ENCODE results near the gene LRP11.
"Not testable (repeated sequence)": the region's sequence is repeated elsewhere in the genome, so short reads cannot be mapped to it uniquely, and the experiment has no call there.

LRP11 gene

DNA sequence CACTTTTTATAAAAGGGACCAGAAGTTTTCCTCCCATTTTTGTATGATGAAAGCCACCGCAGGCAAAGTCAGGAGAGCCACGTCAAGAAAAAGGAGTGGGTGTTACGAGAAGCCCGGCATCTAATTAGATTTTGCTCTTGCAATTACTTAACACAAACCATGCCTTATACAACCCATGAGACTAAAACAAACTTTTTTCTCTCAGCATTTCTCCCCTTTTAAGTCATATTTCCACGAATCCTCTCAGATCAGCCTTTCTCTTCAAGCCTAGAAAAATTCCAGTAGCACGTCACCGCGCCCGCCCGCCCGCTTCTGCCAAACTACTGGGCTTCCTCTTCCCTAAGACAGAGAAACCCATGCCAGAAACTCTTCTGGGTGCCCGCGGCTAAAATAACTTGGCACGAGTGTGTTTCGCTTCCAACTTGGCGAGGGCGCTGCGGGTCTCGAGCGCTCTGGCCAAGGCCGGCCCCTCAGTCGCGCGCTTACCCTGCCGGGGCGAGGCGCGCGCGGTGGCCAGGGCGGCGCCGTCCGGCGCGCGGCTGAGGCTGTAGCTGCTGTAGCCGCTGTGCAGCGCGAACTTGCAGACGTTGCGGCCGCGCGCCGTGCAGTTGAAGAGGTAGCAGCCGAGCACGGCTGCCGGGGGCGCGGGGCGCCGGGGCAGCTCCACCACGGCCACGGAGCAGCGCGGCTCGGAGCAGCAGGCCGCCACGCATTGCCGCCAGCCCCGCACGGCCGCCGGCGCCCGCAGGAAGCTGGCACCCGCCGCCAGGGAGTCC, 1.0 kb downstream of the LRP11 start:
- H3K4me1 Mint-ChIP-seq = peaks cover 6% of the 10 kb centered on the region
- DNase-seq (ENCODE audit: low spot score in 2 of 2) (peak; percentile 21 to 75), ATAC-seq (peak; percentile 52)
- no peak overlapping the region for H3K27ac Mint-ChIP-seq
- H3K36me3 Mint-ChIP-seq = peaks cover 3% of the 10 kb centered on the region
- H3K4me3 Mint-ChIP-seq = peak overlapping the region; percentile 65
- no peaks in the 10 kb centered on the region for H3K9me3 Mint-ChIP-seq

GRCh38 chr6:149862424-149862738, 1.8 kb downstream of the LRP11 start:
- not testable (repeated sequence) for H3K36me3 Mint-ChIP-seq; H3K9me3 Mint-ChIP-seq; ATAC-seq; H3K27ac Mint-ChIP-seq; DNase-seq (ENCODE audit: low spot score in 2 of 2); H3K4me1 Mint-ChIP-seq
- H3K4me3 Mint-ChIP-seq = peak overlapping the region; percentile 65

DNA sequence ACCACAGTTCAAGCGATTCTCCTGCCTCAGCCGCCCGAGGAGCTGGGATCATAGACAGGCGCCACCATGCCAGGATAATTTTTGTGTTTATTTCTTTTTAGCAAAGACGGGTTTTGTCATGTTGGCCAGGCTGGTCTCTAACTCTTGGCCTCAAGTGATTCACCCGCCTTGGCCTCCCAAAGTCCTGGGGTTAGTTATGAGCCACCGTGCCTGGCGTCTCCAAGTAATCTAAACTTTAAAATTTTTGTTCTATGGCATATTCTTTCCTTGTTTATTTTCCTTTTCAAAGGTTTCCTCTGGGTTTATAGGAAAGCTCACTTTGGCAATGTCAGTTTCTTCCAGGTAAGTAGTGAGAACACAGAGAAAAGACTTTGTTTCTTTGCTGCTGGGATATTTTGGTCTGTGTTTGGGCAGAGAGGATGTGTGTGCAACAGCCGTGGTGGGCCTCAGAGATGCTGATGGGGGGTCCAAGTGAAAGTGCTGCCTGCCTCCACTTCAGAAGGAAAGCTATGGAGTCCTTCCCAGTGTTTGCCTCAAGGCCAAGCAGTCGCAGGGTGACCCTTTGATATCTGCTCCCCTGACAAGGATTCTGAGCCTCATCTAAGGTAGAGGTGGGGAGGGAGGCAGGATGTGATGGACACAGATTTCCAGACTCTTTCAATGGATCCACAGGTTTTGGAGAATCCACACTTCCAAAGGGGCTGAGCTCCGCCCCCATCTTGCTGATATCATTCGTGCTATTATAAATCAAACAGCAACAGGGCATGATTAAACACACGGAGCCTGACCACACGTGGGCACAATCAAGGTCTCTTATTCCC, 2.3 kb downstream of the LRP11 start:
- H3K4me3 Mint-ChIP-seq = peak overlapping the region; percentile 65
- peaks cover 6% of the 10 kb centered on the region for H3K4me1 Mint-ChIP-seq
- ATAC-seq = no peak
- no peaks in the 10 kb centered on the region for H3K9me3 Mint-ChIP-seq
- peaks cover 6% of the 10 kb centered on the region for H3K36me3 Mint-ChIP-seq
- H3K27ac Mint-ChIP-seq = no peak overlapping the region
- no peak for DNase-seq (ENCODE audit: low spot score in 2 of 2)

DNA sequence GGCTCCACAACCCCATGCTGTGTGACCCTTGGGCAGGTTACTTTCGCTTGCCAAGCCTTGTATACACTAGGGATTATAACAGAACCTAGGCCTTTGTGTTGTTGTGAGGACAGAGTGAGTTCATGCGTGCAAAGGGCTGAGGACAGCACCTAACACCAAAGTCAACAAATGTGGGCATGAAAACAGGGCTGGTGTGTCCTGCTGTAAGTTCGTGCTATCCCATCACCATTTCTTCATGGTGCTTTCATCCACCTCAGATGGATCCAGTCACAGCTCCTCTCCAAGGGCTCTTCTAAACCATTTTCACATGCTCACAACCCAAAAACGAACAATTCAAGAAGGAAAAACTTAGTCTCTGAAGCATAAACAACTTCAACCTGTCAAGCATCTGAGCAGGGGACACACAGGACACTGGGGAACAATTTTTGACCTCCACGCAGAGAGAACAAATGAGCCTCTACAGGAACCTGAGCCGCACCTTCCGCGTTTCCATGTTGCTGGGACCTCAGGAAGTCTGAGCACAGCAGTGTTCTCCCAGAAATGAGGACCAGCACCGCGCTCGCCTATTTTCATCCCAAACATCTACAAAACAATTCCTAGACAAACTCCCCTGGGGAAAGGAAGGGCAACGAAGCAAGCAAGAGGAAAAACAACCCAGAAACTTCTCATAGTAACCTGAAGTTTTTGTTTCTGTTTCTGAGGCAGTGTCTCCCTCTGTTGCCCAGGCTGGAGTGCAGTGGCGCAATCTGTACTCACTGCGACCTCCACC, 3.1 kb downstream of the LRP11 start:
- Mint-ChIP-seq H3K36me3 (peaks cover 6% of the 10 kb centered on the region), H3K4me3 (no peak overlapping the region), H3K27ac (no peak overlapping the region), H3K9me3 (no peaks in the 10 kb centered on the region), H3K4me1 (peaks cover 6% of the 10 kb centered on the region)
- ATAC-seq = no peak
- DNase-seq (ENCODE audit: low spot score in 2 of 2) = no peak

DNA sequence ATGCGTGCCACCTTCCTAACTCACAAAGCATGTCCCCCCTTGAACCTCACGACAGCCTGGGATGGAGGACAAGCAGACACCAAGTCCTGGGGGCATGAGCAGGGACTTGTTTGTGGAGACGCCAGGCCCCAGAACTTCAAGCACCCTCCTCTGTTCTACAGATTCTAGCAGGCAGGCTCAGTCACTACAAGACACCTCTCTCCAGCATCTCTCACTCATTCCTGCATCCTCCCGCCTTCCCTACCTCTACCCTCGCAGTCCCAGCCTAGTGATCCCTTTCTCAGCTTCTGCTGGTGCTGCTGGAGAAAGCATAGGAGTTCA, 3.7 kb downstream of the LRP11 start:
- Mint-ChIP-seq H3K9me3 (no peaks in the 10 kb centered on the region), H3K36me3 (peaks cover 6% of the 10 kb centered on the region), H3K4me3 (no peak overlapping the region), H3K4me1 (peaks cover 6% of the 10 kb centered on the region), H3K27ac (no peak overlapping the region)
- ATAC-seq = no peak
- no peak for DNase-seq (ENCODE audit: low spot score in 2 of 2)

DNA sequence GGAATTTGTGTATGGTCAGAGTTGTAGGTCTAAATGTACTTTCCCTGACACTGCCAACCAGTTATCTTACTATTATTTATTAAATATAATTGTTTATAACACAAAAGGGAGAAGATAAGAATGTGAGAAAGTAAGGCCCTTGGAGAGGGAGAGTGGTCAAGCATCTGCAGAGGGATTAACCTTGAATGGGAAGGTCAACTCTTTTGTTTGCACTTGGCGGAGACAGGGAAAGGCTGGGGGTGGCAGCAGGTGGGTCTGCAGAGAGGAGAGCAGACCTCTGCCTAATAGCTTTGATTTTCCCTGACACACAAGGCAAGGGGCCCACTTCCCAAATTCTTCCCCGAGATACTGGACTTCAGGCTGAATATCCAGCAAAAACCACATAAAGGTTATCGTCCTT, 4.2 kb downstream of the LRP11 start:
- Mint-ChIP-seq H3K36me3 (peaks cover 6% of the 10 kb centered on the region), H3K27ac (no peak overlapping the region), H3K9me3 (no peaks in the 10 kb centered on the region), H3K4me3 (no peak overlapping the region), H3K4me1 (peaks cover 6% of the 10 kb centered on the region)
- ATAC-seq = no peak
- no peak for DNase-seq (ENCODE audit: low spot score in 2 of 2)

- H3K36me3 Mint-ChIP-seq = peaks cover 6% of the 10 kb centered on the region
- DNase-seq (ENCODE audit: low spot score in 2 of 2) = no peak
- ATAC-seq = no peak
- no peaks in the 10 kb centered on the region for H3K9me3 Mint-ChIP-seq
- no peak overlapping the region for H3K27ac Mint-ChIP-seq
- H3K4me3 Mint-ChIP-seq = no peak overlapping the region
- peaks cover 6% of the 10 kb centered on the region for H3K4me1 Mint-ChIP-seq
Measured at GRCh38 chr6:149859368-149859767, 4.8 kb downstream of the LRP11 start.

GRCh38 chr6:149857541-149857940, 6.6 kb downstream of the LRP11 start:
- no peak for ATAC-seq
- no peak overlapping the region for H3K27ac Mint-ChIP-seq
- H3K4me1 Mint-ChIP-seq = no peaks in the 10 kb centered on the region
- H3K9me3 Mint-ChIP-seq = no peaks in the 10 kb centered on the region
- DNase-seq (ENCODE audit: low spot score in 2 of 2) = no peak
- peaks cover 6% of the 10 kb centered on the region for H3K36me3 Mint-ChIP-seq
- no peak overlapping the region for H3K4me3 Mint-ChIP-seq

- H3K4me3 Mint-ChIP-seq = no peak overlapping the region
- no peak for DNase-seq (ENCODE audit: low spot score in 2 of 2)
- no peaks in the 10 kb centered on the region for H3K9me3 Mint-ChIP-seq
- H3K27ac Mint-ChIP-seq = no peak overlapping the region
- peaks cover 6% of the 10 kb centered on the region for H3K4me1 Mint-ChIP-seq
- ATAC-seq = no peak
- peaks cover 6% of the 10 kb centered on the region for H3K36me3 Mint-ChIP-seq
Measured at GRCh38 chr6:149856256-149856994, 7.7 kb downstream of the LRP11 start.

GRCh38 chr6:149855741-149856140, 8.4 kb downstream of the LRP11 start:
- H3K9me3 Mint-ChIP-seq = no peaks in the 10 kb centered on the region
- H3K27ac Mint-ChIP-seq = no peak overlapping the region
- peaks cover 6% of the 10 kb centered on the region for H3K36me3 Mint-ChIP-seq
- H3K4me1 Mint-ChIP-seq = peaks cover 8% of the 10 kb centered on the region
- DNase-seq (ENCODE audit: low spot score in 2 of 2) = no peak
- ATAC-seq = no peak
- H3K4me3 Mint-ChIP-seq = no peak overlapping the region

GRCh38 chr6:149855040-149855654, 9.0 kb downstream of the LRP11 start:
- no peak for DNase-seq (ENCODE audit: low spot score in 2 of 2)
- H3K36me3 Mint-ChIP-seq = peaks cover 6% of the 10 kb centered on the region
- no peaks in the 10 kb centered on the region for H3K9me3 Mint-ChIP-seq
- no peak overlapping the region for H3K27ac Mint-ChIP-seq
- no peak for ATAC-seq
- H3K4me1 Mint-ChIP-seq = peaks cover 8% of the 10 kb centered on the region
- no peak overlapping the region for H3K4me3 Mint-ChIP-seq

DNA sequence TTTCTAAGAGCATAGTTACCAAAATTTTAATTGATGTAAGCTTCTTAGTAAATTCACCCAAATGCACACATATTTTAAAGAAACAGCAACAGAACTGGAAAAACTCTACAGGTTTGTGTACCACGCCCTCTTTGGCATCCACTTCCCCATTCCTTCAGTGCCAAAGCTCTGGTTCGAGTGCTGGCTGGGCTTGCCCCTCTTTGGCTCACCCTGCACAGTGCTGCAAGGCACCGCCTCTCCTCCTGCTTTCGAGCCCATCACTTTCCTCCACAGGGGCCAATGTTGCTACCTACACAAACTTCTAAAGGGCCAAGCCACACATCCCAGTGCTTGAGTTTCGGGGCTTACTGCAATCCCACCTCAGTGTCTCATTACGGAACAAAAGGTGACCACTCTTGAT, 9.6 kb downstream of the LRP11 start:
- Mint-ChIP-seq H3K9me3 (no peaks in the 10 kb centered on the region), H3K4me1 (peaks cover 8% of the 10 kb centered on the region), H3K27ac (no peak overlapping the region), H3K4me3 (no peak overlapping the region), H3K36me3 (peaks cover 6% of the 10 kb centered on the region)
- no peak for DNase-seq (ENCODE audit: low spot score in 2 of 2)
- ATAC-seq = no peak

DNA sequence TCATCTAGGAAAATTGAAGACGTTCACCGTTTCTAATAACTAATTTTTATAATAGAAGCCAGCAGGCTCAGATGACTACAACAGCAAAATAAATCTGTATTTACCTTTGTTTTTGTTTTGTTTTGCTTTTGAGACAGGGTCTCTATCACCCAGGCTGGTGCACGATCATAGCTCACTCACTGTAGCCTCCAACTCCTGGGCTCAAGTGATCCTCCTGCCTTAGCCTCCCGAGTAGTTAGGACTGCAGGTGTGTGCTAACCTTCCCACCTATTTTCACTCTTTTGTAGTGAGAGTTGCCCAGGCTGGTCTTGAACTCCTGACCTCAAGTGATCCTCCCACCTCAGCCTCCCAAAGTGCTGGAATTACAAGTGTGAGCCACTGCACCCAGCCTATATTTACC, 10.1 kb downstream of the LRP11 start:
- H3K27ac Mint-ChIP-seq; DNase-seq (ENCODE audit: low spot score in 2 of 2); H3K4me3 Mint-ChIP-seq; H3K9me3 Mint-ChIP-seq; H3K4me1 Mint-ChIP-seq; ATAC-seq; H3K36me3 Mint-ChIP-seq: not testable (repeated sequence)

- H3K4me1 Mint-ChIP-seq = peaks cover 8% of the 10 kb centered on the region
- H3K36me3 Mint-ChIP-seq = peaks cover under 1% of the 10 kb centered on the region
- ATAC-seq = peak; percentile 64
- H3K27ac Mint-ChIP-seq = no peak overlapping the region
- DNase-seq (ENCODE audit: low spot score in 2 of 2) = no peak
- no peaks in the 10 kb centered on the region for H3K9me3 Mint-ChIP-seq
- H3K4me3 Mint-ChIP-seq = no peak overlapping the region
Measured at GRCh38 chr6:149852881-149853280, 11.3 kb downstream of the LRP11 start.

DNA sequence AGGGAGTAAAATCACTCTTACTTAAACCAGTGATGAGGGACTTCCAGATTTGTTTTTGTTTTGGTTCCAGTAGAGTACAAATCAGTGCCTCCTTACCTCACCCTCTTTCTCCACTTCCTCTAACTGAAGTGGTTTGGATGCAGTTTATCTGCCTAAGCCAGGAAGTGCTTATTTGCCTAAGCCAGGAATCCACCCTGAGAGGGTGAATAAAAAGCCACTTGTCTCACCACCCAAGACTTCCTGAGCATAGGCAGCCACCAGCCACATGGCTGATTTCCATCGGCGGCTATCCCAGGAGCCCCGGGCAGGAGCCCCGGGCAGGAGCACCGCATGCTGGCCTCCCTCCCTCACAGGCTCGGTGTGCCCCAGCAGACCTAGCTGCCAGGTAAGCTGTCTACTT, 12.0 kb downstream of the LRP11 start:
- ATAC-seq (peak; percentile 20), DNase-seq (ENCODE audit: low spot score in 2 of 2) (no peak)
- no peaks in the 10 kb centered on the region for H3K36me3 Mint-ChIP-seq
- H3K4me1 Mint-ChIP-seq = peaks cover 8% of the 10 kb centered on the region
- no peak overlapping the region for H3K4me3 Mint-ChIP-seq
- H3K27ac Mint-ChIP-seq = no peak overlapping the region
- H3K9me3 Mint-ChIP-seq = no peaks in the 10 kb centered on the region

Data from stimulated activated effector memory CD8-positive, alpha-beta T cell treated with anti-CD3 and anti-CD28 coated beads, Interleukin-12 subunit alpha, Interleukin-12 subunit beta, amount 100 ng/mL, for 72 hours (primary cell).